ENCODE measurements around the gene CEPT1. TPM values are rescaled to one million over a fixed set of nuclear protein-coding genes. Genes with fewer than 3 reads are reported as not detected.

Gene CEPT1
- total and polyA plus RNA-seq, 2 of the 13 experiments (the other 11 are each of a cell fraction or from before 2014, with no cell fraction given) = 35.7 to 48.2 TPM

DNA sequence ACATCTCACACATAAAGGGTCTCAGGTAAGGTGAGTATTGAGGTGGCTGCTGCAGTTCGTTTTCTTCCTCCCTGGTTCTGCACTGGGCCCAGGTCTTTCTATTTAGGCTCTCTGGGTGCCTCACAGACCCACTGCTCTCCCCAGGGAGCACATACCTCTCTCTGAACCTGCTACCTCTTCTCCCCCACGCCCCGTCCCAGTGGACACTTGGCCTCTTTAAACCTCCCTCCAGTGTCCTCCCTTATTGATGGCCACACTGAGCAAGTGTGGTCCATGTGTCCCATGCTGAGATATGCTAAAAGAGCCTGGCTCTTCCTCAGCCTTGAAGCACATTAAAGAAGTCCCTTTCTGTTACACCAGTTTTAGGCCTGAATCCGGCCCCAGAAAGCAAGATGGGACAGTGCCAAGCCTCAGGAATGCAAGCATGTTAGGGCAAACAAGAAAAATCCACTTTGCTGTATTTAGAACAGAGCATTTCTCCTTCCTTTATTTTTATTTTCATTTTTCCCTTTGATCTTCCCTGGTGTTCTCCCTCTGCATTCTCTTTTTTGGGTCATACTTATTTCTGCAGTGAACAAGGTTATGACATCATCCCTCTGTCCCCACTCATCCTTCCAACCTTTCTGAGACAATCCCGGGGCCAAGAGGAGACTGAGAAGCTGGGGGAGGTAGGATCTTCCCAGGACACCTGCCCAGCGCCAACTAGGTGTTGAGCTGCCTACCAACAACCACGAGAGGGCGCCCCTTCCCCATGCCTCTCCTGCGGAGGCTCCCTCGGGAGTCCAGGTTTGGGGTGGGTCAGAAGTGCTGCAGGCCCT is 82.5 kb downstream of the CEPT1 start (continued):
- TF ChIP-seq, protein P1, sequence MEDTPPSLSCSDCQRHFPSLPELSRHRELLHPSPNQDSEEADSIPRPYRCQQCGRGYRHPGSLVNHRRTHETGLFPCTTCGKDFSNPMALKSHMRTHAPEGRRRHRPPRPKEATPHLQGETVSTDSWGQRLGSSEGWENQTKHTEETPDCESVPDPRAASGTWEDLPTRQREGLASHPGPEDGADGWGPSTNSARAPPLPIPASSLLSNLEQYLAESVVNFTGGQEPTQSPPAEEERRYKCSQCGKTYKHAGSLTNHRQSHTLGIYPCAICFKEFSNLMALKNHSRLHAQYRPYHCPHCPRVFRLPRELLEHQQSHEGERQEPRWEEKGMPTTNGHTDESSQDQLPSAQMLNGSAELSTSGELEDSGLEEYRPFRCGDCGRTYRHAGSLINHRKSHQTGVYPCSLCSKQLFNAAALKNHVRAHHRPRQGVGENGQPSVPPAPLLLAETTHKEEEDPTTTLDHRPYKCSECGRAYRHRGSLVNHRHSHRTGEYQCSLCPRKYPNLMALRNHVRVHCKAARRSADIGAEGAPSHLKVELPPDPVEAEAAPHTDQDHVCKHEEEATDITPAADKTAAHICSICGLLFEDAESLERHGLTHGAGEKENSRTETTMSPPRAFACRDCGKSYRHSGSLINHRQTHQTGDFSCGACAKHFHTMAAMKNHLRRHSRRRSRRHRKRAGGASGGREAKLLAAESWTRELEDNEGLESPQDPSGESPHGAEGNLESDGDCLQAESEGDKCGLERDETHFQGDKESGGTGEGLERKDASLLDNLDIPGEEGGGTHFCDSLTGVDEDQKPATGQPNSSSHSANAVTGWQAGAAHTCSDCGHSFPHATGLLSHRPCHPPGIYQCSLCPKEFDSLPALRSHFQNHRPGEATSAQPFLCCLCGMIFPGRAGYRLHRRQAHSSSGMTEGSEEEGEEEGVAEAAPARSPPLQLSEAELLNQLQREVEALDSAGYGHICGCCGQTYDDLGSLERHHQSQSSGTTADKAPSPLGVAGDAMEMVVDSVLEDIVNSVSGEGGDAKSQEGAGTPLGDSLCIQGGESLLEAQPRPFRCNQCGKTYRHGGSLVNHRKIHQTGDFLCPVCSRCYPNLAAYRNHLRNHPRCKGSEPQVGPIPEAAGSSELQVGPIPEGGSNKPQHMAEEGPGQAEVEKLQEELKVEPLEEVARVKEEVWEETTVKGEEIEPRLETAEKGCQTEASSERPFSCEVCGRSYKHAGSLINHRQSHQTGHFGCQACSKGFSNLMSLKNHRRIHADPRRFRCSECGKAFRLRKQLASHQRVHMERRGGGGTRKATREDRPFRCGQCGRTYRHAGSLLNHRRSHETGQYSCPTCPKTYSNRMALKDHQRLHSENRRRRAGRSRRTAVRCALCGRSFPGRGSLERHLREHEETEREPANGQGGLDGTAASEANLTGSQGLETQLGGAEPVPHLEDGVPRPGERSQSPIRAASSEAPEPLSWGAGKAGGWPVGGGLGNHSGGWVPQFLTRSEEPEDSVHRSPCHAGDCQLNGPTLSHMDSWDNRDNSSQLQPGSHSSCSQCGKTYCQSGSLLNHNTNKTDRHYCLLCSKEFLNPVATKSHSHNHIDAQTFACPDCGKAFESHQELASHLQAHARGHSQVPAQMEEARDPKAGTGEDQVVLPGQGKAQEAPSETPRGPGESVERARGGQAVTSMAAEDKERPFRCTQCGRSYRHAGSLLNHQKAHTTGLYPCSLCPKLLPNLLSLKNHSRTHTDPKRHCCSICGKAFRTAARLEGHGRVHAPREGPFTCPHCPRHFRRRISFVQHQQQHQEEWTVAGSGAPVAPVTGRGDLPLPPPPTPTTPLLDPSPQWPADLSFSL (CRISPR knock-in tag; IDR thresholded peaks at IDR 0.05) = no peak
- TF ChIP-seq PRDM4 (CRISPR knock-in tag; IDR thresholded peaks at IDR 0.05; ENCODE audit: borderline replicate concordance) = no peak
- TF ChIP-seq GLMP (CRISPR knock-in tag; IDR thresholded peaks at IDR 0.05; ENCODE audit: borderline replicate concordance) = no peak
- TF ChIP-seq, protein P2, sequence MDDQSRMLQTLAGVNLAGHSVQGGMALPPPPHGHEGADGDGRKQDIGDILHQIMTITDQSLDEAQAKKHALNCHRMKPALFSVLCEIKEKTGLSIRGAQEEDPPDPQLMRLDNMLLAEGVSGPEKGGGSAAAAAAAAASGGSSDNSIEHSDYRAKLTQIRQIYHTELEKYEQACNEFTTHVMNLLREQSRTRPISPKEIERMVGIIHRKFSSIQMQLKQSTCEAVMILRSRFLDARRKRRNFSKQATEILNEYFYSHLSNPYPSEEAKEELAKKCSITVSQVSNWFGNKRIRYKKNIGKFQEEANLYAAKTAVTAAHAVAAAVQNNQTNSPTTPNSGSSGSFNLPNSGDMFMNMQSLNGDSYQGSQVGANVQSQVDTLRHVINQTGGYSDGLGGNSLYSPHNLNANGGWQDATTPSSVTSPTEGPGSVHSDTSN (CRISPR knock-in tag; IDR thresholded peaks at IDR 0.05; ENCODE audit: borderline replicate concordance) = no peak
- TF ChIP-seq, protein P3, sequence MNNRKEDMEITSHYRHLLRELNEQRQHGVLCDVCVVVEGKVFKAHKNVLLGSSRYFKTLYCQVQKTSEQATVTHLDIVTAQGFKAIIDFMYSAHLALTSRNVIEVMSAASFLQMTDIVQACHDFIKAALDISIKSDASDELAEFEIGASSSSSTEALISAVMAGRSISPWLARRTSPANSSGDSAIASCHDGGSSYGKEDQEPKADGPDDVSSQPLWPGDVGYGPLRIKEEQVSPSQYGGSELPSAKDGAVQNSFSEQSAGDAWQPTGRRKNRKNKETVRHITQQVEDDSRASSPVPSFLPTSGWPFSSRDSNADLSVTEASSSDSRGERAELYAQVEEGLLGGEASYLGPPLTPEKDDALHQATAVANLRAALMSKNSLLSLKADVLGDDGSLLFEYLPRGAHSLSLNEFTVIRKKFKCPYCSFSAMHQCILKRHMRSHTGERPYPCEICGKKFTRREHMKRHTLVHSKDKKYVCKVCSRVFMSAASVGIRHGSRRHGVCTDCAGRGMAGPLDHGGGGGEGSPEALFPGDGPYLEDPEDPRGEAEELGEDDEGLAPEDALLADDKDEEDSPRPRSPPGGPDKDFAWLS (CRISPR knock-in tag; IDR thresholded peaks at IDR 0.05; ENCODE audit: borderline replicate concordance) = no peak
- TF ChIP-seq NR0B2 (CRISPR knock-in tag; IDR thresholded peaks at IDR 0.05) = no peak
- TF ChIP-seq THAP11 (CRISPR knock-in tag; IDR thresholded peaks at IDR 0.05) = peak; percentile 40; the same call in 1 of the 2 replicates
- no peak for TF ChIP-seq TFDP2 (CRISPR knock-in tag; IDR thresholded peaks at IDR 0.05)
- peak; percentile 43; the same call in 1 of the 2 replicates for TF ChIP-seq FOSL2 (CRISPR knock-in tag; IDR thresholded peaks at IDR 0.05)
- no peak for TF ChIP-seq NFATC3 (CRISPR knock-in tag; IDR thresholded peaks at IDR 0.05)
- TF ChIP-seq ZEB1 (IDR thresholded peaks at IDR 0.05; ENCODE audit: insufficient replicate concordance, low read depth) = no peak
- TF ChIP-seq ZNF7 (CRISPR knock-in tag; IDR thresholded peaks at IDR 0.05) = no peak

Data from HepG2 (cell line).